Neural cell (in vitro differentiated cells): ENCODE measurements around the gene CADM1.

Experiments
- EP300 ChIP-seq: fragments of 450-650 bp; conservative IDR thresholded peaks from 2 replicates; pipeline ENCODE4 v1.6.1; 2014; ENCODE audit warnings: antibody characterized with exemption, mild to moderate bottlenecking, moderate library complexity; ENCODE audit not compliant: poor library complexity, severe bottlenecking
- EZH2 ChIP-seq: fragments of 200-600, 300-800 bp; shearing (Covaris generic), sonication (generic); IDR thresholded peaks from 2 replicates; pipeline ENCODE4 v1.6.1; 2014; ENCODE audit warnings: antibody characterized with exemption, low read length, borderline replicate concordance, mild to moderate bottlenecking; ENCODE audit not compliant: insufficient read depth, poor library complexity, severe bottlenecking
- POLR2AphosphoS5 ChIP-seq: IDR thresholded peaks from 2 replicates; pipeline ENCODE4 v1.6.1; 2012
- SMC3 ChIP-seq: fragments of 450-650 bp; conservative IDR thresholded peaks from 2 replicates; pipeline ENCODE4 v1.6.1; 2014; ENCODE audit warnings: antibody characterized with exemption, mild to moderate bottlenecking, moderate library complexity; ENCODE audit not compliant: poor library complexity
- TAF1 ChIP-seq: IDR thresholded peaks from 2 replicates; pipeline ENCODE4 v1.6.1; 2012; ENCODE audit warnings: low read depth
- TF ChIP-seq, protein P1 (sequence below): fragments of 450-650 bp; IDR thresholded peaks from 2 replicates; pipeline ENCODE4 v1.5.1; 2014; ENCODE audit warnings: antibody characterized with exemption, mild to moderate bottlenecking, moderate library complexity; ENCODE audit not compliant: poor library complexity, severe bottlenecking
- TF ChIP-seq, protein P2 (sequence below): IDR thresholded peaks from 2 replicates; pipeline ENCODE4 v1.6.1; 2012; ENCODE audit warnings: borderline replicate concordance

DNA sequence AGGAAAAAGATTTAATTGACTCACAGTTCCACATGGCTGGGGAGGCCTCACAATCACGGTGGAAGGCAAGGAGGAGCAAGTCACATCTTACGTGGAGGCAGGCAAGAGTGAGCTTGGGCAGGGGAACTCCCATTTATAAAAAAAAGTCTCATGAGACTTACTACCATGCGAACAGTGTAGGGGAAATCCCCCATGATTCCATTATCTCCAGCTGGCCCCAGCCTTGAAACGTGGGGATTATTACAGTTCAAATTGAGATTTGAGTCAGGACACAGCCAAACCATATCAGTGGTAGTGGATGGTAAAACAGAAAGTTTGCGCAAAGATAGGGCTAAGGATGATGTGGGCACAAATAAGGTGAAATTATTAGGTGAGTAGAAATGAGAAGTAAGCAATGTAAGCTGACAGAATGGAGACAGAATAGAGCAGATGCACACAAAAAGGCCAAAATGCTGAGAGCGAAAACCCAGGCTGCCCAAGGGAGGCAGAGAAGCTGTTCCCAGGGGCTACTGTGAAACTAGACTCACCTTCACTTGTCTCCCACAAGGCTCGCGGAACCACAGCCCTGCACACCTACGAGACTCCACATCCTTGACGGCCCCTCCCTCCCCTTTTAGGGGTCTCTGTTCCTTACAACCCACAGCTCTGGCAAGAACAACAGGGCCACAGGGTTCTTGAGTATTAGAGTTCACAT, 377.6 kb downstream of the CADM1 start:
- no peak for TF ChIP-seq EP300
- TF ChIP-seq, protein P1, sequence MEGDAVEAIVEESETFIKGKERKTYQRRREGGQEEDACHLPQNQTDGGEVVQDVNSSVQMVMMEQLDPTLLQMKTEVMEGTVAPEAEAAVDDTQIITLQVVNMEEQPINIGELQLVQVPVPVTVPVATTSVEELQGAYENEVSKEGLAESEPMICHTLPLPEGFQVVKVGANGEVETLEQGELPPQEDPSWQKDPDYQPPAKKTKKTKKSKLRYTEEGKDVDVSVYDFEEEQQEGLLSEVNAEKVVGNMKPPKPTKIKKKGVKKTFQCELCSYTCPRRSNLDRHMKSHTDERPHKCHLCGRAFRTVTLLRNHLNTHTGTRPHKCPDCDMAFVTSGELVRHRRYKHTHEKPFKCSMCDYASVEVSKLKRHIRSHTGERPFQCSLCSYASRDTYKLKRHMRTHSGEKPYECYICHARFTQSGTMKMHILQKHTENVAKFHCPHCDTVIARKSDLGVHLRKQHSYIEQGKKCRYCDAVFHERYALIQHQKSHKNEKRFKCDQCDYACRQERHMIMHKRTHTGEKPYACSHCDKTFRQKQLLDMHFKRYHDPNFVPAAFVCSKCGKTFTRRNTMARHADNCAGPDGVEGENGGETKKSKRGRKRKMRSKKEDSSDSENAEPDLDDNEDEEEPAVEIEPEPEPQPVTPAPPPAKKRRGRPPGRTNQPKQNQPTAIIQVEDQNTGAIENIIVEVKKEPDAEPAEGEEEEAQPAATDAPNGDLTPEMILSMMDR, result no peak
- TF ChIP-seq EZH2, result no peak
- TF ChIP-seq, protein P2, sequence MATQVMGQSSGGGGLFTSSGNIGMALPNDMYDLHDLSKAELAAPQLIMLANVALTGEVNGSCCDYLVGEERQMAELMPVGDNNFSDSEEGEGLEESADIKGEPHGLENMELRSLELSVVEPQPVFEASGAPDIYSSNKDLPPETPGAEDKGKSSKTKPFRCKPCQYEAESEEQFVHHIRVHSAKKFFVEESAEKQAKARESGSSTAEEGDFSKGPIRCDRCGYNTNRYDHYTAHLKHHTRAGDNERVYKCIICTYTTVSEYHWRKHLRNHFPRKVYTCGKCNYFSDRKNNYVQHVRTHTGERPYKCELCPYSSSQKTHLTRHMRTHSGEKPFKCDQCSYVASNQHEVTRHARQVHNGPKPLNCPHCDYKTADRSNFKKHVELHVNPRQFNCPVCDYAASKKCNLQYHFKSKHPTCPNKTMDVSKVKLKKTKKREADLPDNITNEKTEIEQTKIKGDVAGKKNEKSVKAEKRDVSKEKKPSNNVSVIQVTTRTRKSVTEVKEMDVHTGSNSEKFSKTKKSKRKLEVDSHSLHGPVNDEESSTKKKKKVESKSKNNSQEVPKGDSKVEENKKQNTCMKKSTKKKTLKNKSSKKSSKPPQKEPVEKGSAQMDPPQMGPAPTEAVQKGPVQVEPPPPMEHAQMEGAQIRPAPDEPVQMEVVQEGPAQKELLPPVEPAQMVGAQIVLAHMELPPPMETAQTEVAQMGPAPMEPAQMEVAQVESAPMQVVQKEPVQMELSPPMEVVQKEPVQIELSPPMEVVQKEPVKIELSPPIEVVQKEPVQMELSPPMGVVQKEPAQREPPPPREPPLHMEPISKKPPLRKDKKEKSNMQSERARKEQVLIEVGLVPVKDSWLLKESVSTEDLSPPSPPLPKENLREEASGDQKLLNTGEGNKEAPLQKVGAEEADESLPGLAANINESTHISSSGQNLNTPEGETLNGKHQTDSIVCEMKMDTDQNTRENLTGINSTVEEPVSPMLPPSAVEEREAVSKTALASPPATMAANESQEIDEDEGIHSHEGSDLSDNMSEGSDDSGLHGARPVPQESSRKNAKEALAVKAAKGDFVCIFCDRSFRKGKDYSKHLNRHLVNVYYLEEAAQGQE, result no peak
- no peak for TF ChIP-seq TAF1
- no peak for TF ChIP-seq POLR2AphosphoS5
- TF ChIP-seq SMC3, result no peak
